GM04504 (cell line): Measurements from ENCODE around the gene AKT3.

Source experiments
- DNase-seq: peaks from one replicate; pipeline ENCODE4 v3.0.0-alpha.2; 2012; ENCODE audit warnings: low read depth

AKT3 gene

DNA sequence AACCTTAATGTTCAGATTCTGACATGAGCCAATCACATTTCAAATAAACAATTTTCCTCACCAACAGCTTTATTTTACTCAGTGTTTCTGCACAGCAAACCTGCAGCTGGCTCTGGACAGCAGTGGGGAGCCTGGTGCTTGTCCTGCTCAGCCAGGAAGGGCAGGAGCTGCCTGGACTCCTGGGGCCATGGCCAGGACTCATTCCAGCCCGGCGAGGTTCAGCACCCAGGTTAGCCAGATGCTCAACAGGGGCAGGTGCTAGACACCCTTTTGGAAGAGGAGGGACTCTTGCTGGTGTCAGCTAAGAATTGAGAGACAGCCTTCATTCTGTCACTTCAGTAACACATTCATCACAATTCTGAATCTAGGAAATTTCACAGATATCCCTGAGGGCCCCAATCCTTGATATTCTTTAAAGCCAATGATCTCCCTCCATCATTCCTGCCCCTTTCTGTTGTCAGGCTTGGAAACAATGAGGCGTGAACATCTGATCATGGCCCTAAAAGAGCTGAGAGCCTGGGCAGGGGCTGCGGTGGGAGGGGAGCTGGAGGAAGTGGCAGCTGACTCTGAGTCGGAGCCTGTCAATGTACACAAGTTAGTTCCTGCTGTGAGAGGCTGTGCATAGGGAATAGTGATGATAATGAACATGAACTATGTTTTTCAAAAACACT, 342.9 kb downstream of the AKT3 start:
- DNase-seq = no peak

DNA sequence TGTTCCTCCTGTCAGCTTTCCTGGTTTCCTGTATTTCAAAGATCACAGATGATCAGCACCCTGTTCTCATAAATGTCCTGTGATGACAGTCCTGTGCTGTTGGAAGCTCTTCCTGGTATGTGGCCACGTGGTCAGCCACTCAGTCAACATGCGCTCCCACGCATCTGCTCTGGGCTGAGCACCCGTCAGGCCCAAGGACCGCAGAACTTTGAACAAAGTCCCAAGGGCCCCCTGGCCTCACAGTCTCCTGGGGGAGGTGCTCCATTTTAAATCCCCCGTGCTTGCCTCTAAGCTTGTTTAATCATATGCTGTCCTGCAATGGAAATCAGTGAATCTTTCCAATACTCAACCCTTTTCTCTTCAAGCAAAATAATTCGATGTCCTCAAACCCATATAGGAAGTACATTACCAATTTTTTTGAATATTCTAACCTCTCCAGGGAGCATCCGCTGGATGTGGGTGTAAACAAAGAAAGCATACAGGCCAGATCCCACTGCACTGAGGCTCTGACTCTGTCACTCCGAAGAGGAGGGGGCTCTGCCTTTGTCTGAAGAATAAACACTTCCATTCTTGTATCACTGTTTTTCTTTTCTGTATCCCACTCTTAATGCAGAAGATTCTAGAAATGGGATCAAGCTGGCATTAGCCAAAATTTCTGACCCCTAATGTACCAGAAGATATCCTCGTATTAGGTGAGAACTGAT, 343.9 kb downstream of the AKT3 start:
- DNase-seq = no peak

DNA sequence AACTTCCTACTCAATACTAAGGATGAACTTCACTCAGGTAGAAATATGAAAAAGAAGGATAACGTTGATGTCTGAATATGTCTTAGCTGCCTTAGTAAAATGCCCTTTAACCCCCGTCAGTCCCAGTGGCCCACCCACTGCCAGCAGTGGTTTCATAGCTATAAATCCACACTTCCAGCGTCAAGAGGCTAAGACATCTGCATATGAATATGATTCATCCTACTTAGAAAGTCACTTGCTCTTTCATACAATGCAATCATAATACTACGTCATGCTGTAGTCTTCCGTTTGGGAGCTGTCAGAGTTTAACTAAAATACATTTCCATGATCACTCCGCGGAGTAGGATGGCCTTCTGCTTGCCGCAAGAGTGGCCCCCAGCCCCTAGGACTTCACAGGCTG, 346.9 kb downstream of the AKT3 start:
- DNase-seq = no peak

DNA sequence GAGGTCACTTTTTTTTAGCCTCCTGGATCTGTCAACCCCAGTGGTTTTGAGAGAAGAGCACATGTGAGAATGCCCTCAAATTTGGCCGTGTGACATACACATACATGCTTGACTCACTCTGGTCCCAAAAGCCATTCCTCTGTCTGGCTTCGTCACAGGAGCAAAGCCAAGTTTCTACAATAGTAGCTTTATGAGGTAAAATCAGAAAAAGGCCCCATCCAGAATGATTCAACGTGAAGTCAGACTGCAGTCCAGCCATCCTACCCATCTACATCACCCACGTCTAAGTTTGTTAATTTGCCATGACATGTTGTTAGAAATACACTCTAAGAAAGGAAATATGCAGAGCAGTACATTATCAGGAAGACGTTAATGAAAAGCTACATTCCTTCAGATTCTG, 349.0 kb downstream of the AKT3 start:
- DNase-seq = peak; percentile 57

DNA sequence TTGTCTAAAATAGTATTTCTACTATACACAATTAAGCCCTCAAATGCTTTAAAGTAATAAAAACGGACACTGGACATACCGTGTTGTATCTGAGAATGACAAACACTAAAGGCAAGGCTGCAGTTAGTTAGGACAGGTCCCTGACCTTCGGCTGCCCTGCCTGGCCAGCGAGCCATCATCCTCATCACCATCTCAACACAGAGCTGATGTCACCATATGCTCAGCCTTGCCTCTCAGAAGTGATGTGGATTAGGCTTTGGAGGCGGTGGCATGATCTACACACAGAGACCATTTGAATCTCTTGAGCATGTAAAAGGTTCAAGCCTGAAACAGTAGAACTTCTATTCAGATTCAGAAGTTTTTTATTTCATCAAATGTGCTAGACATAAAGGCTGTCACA, 349.5 kb downstream of the AKT3 start:
- DNase-seq = no peak

DNA sequence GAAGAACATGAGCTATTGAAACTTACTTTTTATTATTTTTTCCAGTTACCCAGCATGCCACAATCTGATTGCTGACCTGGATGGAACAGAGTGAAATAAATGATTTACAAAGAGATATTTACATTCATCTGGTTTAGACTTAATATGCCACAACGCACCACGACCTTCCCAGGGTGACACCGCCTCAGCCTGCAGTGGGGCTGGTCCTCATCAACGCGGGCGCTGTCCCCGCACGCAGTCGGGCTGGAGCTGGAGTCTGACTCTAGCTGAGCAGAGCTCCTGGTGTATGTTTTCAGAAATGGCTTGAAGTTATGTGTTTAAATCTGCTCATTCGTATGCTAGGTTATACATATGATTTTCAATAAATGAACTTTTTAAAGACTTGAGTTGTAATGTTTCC, 350.3 kb downstream of the AKT3 start:
- no peak for DNase-seq

DNA sequence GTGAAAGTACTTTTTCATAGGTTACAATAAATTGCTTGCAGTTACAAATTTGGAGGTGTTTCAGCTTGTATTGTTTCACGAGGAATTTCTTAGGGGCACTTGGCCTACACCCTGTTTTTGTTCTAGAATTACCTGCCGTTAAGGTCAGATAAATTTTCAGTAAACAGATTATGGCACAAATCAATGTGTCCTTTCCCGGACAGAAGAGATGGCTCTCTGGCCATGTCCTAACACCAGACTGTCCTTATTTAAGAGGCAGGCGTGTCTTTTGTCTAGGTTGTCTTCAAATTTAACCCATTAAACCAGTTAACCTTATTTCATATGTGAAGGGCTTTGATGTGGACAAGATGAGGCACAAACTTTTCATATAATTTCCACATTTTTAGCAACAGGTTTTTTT, 350.8 kb downstream of the AKT3 start:
- DNase-seq = no peak

DNA sequence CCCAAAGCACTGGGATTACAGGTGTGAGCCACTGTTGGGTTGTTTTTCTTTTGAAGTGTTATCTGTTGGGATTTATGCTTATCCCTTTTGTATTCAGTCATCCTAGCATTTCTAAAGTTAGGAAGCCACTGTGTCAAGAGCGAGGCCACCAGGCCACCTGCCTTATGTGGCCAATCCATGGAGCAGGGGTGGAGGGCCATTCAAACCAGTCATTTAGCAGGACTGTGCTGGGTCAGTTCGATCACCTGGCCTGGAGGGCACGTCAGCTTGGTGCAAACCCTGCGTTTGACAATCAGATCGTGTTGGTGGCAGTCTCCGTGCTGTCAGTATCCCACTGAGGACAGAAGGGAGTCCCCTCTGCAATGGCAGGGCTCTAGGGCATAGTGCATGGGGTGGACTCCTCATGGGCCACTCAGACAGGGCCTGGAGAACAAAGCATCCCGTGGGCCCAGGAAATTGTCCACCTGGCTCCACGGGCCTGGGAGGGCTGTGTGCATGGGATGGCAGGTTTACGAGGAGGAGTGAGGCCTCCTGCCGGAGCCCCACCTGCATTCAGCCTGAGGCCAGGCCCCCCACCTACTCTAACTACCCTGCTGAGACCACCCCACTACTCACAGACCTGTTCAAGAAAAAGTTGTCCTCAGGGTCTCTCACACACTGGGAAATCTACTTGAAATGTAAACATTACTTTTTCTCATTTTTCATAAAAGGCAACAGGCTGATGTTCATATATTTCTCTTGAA, 351.9 kb downstream of the AKT3 start:
- DNase-seq = no peak

DNA sequence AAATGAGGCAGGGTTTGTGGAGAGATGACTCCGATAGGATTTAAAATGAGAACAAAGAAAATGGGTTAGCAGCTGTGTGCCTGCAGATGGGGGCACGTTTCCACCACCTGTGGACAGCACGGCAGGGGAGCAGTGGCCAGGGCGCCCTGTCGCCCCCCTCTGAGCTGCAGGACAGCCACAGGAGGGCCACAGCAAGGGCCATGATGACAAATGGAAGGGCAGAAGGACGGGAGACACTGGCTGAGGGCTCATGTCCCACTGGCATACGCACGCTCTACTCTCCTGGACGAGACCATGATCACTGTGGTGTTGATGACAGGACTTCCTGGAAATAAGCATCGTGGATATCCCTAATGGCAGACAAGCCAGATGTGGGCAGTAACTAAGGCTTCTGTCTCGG, 353.2 kb downstream of the AKT3 start:
- no peak for DNase-seq

DNA sequence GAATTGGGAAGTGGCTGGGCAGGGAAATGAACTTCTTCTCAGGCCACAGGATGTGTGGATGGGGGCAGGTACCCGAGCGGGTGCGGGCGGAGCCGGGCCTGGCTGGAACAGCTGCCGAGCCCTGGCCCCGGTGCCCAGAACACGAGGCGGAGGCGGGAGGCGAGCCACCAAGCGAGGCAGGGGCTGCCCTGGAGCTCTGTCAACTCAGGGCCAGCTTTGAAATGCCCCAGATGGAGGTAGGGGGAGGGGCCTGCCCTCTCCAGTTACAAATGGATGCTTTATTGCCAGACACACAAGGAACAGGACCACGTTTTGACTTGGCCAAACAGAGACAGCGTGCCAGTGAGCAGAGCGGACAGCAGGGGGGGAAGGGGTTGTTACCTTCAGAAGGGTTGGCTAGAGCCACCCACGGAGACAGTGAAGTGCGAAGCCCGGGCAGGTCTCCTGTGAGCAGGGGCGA, 353.8 kb downstream of the AKT3 start:
- no peak for DNase-seq

DNA sequence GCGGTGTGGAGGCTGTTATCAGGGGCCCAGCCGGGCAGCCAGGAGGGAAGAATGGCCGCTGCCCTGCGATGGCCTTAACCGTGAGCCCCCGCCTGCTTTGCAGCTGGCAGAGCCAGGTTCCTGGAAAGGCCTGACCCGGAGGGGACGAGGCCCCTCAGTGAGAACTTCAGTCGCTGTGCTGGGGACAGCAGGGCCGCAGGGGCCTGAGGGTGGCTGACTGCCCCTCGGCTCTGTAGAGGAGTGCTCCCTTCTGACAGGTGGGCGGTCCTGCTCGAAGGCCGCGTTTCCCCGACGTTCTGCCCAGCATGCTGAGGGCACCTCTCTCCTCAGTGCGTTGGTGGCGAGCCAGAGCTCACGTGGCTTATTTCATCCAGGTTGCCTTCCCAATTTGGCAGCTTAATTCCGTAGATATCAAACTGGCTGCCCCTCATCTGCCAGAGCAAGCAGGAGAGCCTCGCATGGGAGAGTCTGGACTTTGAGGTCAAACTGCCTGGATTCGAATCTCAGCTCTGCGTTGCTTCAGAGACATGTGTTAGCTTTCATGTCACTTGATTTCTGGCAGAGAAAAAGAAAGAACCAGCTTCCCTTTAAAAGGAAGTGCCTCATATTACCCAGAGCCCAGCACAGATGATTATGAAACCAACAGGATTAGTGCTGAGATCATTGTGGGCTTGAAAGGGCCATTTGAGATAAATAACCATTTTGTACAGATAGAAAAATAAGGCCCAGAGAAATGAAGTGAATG, 354.4 kb downstream of the AKT3 start:
- peak; percentile 57 for DNase-seq

DNA sequence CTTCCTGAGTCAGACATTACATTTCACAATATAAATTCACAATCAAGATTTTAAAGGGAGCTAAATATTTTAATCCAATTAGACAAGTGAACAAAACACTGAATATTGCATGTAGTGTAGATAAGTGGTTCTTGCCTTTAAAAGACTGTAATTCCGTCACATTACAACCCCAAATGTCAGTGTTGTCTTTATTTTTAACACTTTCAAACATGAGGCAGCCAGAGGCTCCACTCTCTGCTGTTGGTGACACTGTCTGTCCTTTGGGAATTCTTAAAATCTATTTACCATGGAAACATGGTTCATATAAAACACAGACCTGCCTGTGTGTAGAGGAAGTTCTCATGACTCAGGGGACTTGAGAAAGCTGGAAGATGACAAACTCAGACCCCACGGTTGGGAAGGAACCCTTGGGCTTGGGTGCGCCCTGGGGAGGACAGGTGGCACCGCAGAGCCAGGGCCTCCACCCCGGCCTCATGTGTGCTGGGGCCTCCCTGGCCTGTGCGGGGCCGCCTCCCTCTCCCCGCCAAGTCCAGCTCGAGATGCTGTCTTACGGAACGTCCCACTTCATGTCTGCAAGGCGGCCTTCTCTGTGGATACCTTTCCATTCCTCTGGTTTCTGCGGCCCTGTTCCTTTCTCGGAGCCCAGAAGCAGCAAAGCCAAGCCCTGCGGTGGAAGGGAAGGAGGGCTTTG, 355.2 kb downstream of the AKT3 start:
- DNase-seq = no peak

DNA sequence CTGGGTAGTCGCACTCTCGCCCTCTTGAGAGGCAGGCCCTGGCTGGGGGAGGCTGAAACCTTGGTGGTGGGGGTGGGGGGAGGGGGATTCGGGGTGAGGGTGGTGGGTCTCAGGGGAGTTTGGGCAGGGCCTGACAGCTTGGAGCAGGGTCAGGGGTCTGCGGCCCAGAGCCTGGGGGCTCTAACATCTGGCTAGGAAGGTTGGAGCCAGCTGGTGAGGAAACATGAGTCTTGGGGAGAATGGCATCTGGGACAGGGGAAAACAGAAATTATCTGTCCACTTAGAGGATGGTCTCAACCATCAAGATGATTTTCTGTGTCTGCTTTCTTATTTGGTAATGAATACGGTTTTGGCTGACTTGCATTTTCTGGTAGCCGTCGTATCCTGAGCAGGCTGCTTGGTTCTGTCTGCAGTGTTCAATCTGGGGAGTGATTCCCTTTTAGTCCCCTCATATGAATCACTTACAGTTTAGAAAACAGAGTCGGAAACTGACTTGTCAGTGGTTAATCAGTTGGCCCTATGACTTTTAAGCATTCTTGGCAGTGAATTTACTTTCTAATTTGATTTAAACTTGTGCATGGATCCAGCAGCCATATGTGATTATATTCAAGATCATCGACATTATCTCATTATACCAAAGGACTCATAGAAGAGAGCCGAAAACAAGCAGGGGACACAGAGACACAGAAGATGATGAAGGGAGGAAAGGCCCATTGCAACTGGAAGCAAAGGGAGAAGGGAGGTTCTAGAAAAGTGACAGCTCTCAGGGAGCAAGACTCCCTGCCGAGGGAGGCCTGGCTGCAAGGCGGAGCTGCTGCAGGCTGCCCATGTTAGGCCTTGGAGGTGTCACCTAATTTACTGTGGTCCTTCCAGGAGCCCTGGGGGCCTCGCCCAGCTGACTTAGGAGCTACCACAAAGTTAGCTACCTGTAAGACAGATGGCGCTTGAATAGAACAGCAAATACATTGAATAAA, 356.6 kb downstream of the AKT3 start:
- DNase-seq = no peak

DNA sequence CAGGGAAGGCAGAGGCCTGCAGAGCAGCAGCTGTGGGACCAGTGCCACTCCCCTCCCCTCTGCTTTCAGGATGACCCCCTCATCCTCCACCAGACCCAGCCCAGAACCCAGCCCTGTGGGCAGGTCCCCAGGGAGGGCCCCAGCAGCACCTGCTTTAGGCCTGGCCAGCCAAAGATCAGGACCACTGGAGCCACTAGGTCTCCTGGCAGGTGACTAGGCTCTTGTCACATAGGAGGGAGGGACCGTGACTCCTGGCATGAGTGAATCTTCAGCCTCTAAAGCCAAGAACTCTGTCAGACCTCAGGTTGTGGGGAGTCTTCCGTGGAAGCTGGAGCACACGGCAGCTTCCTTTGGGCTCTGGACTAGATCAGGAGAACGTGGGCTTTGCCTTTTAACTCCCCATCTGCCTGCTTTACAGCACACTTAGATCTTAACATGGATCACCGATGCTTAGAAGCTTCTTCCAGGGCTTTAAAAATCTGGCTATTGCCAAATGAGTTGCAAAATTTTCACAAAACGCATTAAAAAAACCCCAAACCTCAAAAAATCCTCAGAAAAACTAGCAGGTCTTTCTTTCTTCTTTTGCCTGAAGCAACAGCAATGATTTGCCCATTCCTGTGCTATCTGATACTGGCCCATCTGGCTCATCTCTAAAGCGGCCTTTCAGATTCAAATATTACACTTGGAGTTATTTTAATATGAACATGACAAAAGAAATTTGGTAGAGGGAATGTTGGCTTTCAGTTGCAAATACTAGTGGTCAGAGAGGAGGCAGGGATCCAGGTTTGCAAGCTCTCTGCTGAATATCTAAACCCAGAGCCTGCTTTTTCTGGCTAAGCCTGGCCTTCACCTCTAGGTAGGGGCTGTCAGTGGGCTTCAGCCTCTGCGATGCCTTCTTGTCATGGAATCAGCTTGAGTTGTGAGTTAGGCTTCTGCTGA, 359.0 kb downstream of the AKT3 start:
- peak; percentile 66 for DNase-seq

DNA sequence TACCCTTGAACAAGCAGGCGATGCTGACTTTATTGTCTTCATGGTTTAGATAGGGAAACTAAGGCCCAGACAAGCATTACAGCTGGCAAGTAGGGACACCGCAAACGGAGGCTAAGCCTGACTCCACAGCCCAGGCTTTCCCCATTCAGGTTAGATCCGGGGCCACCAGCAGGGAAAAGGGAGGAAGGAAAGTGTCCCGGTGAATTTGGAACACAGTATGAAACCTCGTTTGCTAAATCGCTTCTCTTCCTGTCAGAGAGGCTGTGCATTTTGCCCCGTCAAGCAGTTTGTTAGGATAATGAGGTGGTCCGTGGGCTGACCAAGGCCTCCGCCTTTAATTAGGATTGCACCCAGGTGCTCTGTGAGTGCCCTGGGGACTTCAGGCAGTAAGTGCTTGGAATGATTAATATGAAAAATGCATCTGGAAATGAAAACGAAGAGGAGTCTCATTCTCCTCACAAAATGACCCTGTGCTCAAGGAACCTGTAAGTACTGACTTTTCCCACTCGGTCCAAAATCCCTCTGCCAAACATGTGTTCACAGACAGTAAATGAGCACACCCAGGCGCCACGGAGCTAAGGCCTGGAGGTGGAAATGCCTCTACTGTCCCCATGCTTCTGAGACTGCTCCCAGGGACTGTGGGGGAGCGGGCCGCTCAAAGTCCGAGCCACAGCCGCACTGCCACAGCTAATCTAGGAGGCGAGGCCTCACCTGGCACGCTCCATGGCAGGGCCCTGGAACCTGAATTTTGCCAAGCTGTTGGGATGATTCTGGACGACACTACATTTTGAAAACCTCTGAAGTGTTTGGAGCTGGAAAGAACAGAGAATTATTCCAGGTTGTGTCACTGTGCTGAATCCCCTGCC, 360.1 kb downstream of the AKT3 start:
- no peak for DNase-seq

DNA sequence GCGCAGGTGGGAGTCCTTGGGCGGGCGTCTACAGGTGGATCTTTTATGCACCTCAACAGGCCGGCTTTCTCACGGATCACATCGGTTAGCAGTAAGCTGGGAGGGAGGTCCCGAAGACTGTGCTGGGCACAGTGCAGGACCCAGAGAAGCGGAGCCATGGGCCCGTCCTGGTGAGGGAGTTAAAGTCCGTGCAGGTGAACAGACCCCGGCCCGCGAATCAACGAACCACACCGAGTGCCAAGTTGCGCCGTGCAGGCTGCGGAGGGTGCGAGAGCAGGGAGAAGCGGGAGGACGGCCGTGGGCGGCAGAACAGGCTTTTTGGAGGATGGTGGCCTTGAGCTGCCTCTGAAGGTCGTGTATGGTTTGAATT, 360.9 kb downstream of the AKT3 start:
- DNase-seq = no peak

DNA sequence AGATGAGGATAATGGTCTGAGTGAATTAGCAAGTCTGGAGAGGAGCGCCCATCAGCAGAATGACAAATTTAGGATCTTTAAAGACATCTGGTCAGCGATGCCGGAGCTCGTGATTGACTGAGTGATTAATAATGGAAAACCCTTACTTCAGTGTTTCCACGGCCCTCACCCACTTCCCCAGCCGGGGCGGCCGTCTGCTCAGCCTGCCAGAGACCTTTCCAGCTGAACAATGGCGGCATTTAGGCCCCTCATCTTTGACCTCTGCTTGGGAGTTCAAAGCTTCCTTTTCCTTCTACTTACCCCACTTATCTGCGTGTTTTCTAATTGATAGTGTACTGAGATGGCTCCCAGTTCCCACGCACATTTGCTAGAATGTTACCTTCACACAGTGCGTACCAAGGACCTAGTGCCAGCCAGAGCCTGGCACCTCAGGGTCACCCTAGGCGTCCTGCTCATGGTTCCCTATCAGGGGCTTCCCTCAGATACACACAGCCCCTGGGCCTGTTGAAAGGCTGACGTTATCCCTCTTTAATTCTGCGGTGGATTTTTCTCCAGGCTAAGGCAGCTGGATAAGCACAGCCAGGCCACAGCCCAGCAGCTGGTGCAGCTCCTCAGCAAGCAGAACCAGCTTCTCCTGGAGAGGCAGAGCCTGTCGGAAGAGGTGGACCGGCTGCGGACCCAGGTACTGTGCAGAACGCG, 361.4 kb downstream of the AKT3 start:
- DNase-seq = no peak

DNA sequence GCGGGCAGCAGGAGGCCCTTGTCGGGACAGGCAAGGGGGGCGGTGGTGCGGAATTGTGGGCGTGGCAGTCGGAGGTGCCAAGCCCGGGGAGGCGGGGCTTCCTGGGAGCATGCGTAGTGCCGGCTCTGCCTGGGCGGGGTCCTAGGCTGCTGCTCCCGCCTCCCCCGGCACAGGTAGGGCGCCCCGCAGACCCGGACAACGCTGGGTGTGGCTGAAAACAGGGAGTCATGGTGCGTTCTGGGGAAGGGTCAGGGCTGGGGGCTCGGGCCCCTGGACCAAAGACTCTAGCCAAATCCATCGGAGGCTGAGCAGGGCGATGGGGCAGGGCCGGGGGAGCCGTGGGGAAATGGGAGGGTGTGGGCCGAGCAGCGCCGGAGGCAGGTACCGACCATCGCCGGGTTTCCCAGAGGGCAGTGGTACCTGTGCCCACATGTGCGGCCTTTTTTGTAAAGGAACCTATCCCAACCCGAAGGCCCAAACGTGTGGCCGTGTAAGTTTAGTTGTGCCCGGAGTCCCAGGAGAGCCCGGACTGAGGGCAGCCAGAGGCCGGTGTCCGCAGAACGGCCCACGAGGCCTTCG, 362.3 kb downstream of the AKT3 start:
- no peak for DNase-seq
